ENCODE data around the gene TAAR6.

The TAAR6 gene

DNA sequence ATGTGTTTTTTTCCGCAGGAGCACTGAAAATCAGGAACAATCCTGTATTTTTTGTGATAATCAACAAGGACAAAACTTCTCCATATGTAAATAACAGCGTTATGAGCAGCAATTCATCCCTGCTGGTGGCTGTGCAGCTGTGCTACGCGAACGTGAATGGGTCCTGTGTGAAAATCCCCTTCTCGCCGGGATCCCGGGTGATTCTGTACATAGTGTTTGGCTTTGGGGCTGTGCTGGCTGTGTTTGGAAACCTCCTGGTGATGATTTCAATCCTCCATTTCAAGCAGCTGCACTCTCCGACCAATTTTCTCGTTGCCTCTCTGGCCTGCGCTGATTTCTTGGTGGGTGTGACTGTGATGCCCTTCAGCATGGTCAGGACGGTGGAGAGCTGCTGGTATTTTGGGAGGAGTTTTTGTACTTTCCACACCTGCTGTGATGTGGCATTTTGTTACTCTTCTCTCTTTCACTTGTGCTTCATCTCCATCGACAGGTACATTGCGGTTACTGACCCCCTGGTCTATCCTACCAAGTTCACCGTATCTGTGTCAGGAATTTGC, at the start of gene TAAR6:
TAAR6 (plus strand) TSS at position 102 of the 557 bp plus-strand sequence; CDS start at position 102, 0 bp downstream.
- no peak for TF ChIP-seq CTCF (IDR thresholded peaks at IDR 0.05)

DNA sequence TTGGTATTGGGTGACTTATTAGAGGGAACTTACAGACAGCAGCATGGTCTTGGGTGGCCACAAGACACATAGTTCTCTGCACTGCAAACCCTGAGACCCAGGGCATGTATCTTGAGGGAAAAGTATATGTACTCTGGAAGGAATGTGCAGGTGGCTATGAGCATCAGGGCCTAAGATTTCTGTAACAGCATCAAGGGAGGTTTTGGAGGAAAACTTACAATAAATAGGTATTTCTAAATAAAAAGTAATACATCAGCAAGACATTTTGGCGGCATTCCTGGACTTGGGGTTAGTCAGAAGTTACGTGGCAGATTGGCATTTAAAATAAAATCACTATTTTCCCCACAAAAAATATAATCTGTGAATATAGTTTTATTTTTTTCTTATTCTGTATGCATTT, 49.2 kb upstream of the TAAR6 start:
- TF ChIP-seq CTCF (IDR thresholded peaks at IDR 0.05) = no peak

- TF ChIP-seq CTCF (IDR thresholded peaks at IDR 0.05) = no peak
Observed at GRCh38 chr6:132524646-132525045, 45.5 kb upstream of the TAAR6 start.

DNA sequence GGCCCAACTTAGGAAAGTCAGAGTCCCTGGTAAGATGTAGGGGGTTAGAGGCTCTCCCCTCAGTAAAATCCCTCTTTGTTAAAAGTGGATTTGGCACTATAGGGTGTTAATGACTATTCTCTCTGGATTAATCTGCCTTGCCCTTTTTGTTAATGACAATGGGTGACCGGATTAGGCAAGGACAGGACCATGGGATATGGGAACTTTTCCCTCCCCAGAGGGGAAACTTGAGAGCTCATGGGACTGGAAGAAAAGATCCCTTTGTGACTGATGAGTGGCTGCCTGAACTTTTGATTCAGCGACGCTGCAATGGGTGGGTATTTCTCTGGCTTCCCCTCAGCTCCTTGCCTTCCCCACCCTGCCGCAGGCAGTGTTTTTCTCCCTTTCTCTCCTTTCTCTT, 44.3 kb upstream of the TAAR6 start:
- TF ChIP-seq CTCF (IDR thresholded peaks at IDR 0.05) = no peak

DNA sequence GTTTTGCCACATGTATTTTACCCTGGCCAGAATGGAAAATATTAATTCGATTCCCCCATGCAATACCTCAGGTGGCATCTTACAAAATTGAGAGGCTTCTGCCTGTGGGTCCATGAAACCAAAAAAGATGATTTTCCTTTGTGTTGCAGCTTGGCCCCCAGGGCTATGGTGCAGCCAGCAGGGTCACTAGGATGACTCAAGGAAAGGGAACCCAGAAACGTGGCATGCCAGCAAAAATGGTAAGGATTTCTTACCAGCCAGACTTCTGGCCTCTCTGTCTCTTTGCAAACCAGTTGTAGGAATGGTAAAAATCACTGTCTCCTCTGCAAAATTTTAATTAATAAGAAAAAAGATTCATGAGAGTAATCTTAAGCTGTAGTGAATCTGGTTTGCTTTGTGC, 43.7 kb upstream of the TAAR6 start:
- no peak for TF ChIP-seq CTCF (IDR thresholded peaks at IDR 0.05)

DNA sequence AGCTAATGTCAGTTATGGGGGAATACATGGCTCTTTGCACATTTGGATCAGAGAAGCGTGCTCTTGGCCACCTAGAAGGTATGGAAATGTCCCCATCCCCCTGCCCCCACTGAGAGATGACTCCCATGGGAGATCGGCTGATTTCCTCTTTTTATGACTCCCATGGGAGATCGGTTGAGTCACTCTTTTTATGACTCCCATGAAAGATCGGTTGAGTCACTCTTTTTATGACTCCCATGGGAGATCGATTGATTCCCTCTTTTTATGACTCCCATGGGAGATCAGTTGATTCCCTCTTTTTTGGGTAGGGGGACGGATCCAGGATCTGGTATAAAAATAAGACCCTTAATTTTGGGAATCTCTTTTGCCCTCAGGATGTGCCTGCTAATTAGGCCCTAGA, 42.3 kb upstream of the TAAR6 start:
- TF ChIP-seq CTCF (IDR thresholded peaks at IDR 0.05) = no peak

DNA sequence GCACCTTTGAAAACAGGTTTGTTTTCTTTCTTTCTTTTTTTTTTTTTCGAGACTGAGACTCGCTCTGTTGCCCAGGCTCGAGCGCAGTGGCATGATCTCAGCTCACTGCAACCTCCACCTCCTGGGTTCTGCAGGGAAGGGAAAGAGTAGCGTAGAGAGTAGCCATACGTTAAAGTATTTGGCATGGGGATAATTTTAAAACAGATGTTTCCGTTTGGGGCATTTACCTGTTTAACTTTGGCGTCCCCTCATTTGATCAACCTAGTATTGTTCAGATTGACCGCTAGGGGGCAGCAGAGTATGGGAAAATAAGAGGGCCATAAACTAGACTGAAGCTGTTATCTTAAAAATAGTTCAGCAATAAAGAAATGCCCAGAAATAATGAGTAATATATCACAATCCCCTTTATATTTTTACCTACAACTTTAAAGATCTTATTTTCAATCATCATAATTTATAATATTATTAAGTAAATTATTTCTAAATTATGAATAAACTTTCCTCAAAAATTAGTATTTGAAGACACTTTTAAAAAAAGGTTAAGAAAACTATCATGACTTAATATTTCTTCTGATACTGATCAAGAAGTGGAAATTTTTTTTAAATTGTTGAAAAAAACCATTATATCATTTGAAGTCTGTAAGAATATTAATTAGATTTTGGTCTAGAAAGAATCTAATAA, 39.7 kb upstream of the TAAR6 start:
- peak; percentile 77 for TF ChIP-seq CTCF (IDR thresholded peaks at IDR 0.05)

Data from LNCAP (cell line).